Liver (tissue), 9 donors: Measurements from ENCODE around the gene TSHZ2. TPM values are rescaled to one million over a fixed set of nuclear protein-coding genes. Genes with fewer than 3 reads are reported as not detected.

Experiments used
- DNase-seq: peaks from one replicate; pipeline ENCODE4 v3.0.0-alpha.2; 2017; ENCODE audit warnings: low spot score
- H3K27ac ChIP-seq, 2 donors: one replicate each; pipeline ENCODE4 v1.7.0; 2013; ENCODE audit warnings: inconsistent platforms in 2 of 2, low read length in 2 of 2, control low read depth in 1 of 2, low read depth in 1 of 2, mild to moderate bottlenecking in 1 of 2
- H3K27me3 ChIP-seq, 4 donors: one replicate each; pipeline versions ENCODE4 v1.6.1 to v1.7.0; 2013; ENCODE audit warnings: low read length in 3 of 4, inconsistent platforms in 1 of 4, mild to moderate bottlenecking in 1 of 4, moderate library complexity in 1 of 4; ENCODE audit not compliant: control insufficient read depth in 4 of 4, insufficient read depth in 4 of 4
- H3K36me3 ChIP-seq, 4 donors: one replicate each; pipeline versions ENCODE4 v1.6.1 to v1.7.0; 2013; ENCODE audit warnings: low read length in 3 of 4, mild to moderate bottlenecking in 3 of 4, low read depth in 1 of 4, moderate library complexity in 1 of 4; ENCODE audit not compliant: control insufficient read depth in 4 of 4, insufficient read depth in 3 of 4
- H3K4me1 ChIP-seq, 4 donors: one replicate each; pipeline versions ENCODE4 v1.6.1 to v1.7.0; 2013; ENCODE audit warnings: low read length in 3 of 4, mild to moderate bottlenecking in 3 of 4, moderate library complexity in 1 of 4; ENCODE audit not compliant: control insufficient read depth in 4 of 4, insufficient read depth in 4 of 4
- H3K4me3 ChIP-seq, 3 donors: one replicate each; pipeline versions ENCODE4 v1.6.1 to v1.7.0; 2013; ENCODE audit warnings: low read length in 3 of 3, control low read depth in 1 of 3, low read depth in 1 of 3, mild to moderate bottlenecking in 1 of 3
- H3K9ac ChIP-seq, 2 donors: one replicate each; pipeline ENCODE4 v1.7.0; 2013; ENCODE audit warnings: low read length in 2 of 2, mild to moderate bottlenecking in 2 of 2, moderate library complexity in 2 of 2, control low read depth in 1 of 2, low read depth in 1 of 2
- H3K9me3 ChIP-seq, 4 donors: one replicate each; pipeline versions ENCODE4 v1.6.1 to v1.7.0; 2013; ENCODE audit warnings: low read length in 3 of 4; ENCODE audit not compliant: control insufficient read depth in 4 of 4
- CTCF ChIP-seq: fragments of 150-350 bp; IDR thresholded peaks from 2 replicates; pipeline ENCODE4 v1.5.1; 2017; ENCODE audit warnings: improper control_type of control experiment, low read depth, low read length; ENCODE audit not compliant: missing input control
- EGR1 ChIP-seq, 2 donors: IDR thresholded peaks; 2 replicates each; pipeline ENCODE4 v1.6.1; 2016 to 2018; ENCODE audit warnings: antibody characterized with exemption in 2 of 2, low read depth in 2 of 2
- FOXA1 ChIP-seq: IDR thresholded peaks from 2 replicates; pipeline ENCODE4 v1.6.1; 2016; ENCODE audit warnings: antibody characterized with exemption
- FOXA2 ChIP-seq: IDR thresholded peaks from 2 replicates; pipeline ENCODE4 v1.6.1; 2016; ENCODE audit warnings: antibody characterized with exemption
- GABPA ChIP-seq, 2 donors: IDR thresholded peaks in 1 of 2; conservative IDR thresholded peaks in 1 of 2; 2 replicates each; pipeline ENCODE4 v1.6.1; 2016; ENCODE audit warnings: antibody characterized with exemption in 2 of 2, mild to moderate bottlenecking in 1 of 2, moderate library complexity in 1 of 2
- HNF4A ChIP-seq, 2 donors: conservative IDR thresholded peaks; 2 replicates each; pipeline ENCODE4 v1.6.1; 2016; ENCODE audit warnings: antibody characterized with exemption in 2 of 2, mild to moderate bottlenecking in 2 of 2
- HNF4G ChIP-seq: IDR thresholded peaks from 2 replicates; pipeline ENCODE4 v1.6.1; 2016; ENCODE audit warnings: antibody characterized with exemption
- JUND ChIP-seq, 2 donors: IDR thresholded peaks; 2 replicates each; pipeline ENCODE4 v1.6.1; 2016; ENCODE audit warnings: antibody characterized with exemption in 2 of 2
- NR2F2 ChIP-seq: IDR thresholded peaks from 2 replicates; pipeline ENCODE4 v1.6.1; 2016; ENCODE audit warnings: antibody characterized with exemption
- RAD21 ChIP-seq, 2 donors: IDR thresholded peaks; 2 replicates each; pipeline ENCODE4 v1.6.1; 2016; ENCODE audit warnings: antibody characterized with exemption in 2 of 2, mild to moderate bottlenecking in 2 of 2
- REST ChIP-seq: IDR thresholded peaks from 2 replicates; pipeline ENCODE4 v1.6.1; 2016; ENCODE audit warnings: antibody characterized with exemption, mild to moderate bottlenecking
- RXRA ChIP-seq, 2 donors: IDR thresholded peaks; 2 replicates each; pipeline ENCODE4 v1.6.1; 2017 to 2018; ENCODE audit warnings: antibody characterized with exemption in 2 of 2, mild to moderate bottlenecking in 1 of 2
- SP1 ChIP-seq: IDR thresholded peaks from 2 replicates; pipeline ENCODE4 v1.6.1; 2018; ENCODE audit warnings: antibody characterized with exemption, mild to moderate bottlenecking
- TAF1 ChIP-seq: conservative IDR thresholded peaks from 2 replicates; pipeline ENCODE4 v1.6.1; 2016; ENCODE audit warnings: antibody characterized with exemption, mild to moderate bottlenecking
- YY1 ChIP-seq: IDR thresholded peaks from 2 replicates; pipeline ENCODE4 v1.6.1; 2016; ENCODE audit warnings: antibody characterized with exemption, mild to moderate bottlenecking
- WGBS: extraction: QIAGEN DNeasy Blood & Tissue Kit; methylation state at CpG from one replicate; pipeline ENCODE4 v1.1.7; 2013; 5-methylcytosine and 5-hydroxymethylcytosine counted together
- polyA plus RNA-seq, 2 donors: library from polyadenylated mRNA; stranded (reverse) in 1 of 2; unstranded in 1 of 2; fragments of 200-250 nt in 1 of 2; fragments of >200 nt in 1 of 2; fragmentation: Nextera tagmentation in 1 of 2; extraction: Ambion mirVana in 1 of 2; gene quantifications; one replicate each; pipeline versions ENCODE4 v1.2.1 to v1.2.3, GENCODE V29; 2013 to 2015
- total RNA-seq, 2 donors: library from RNA; depleted of rRNA; stranded (reverse); fragments of >200 nt; gene quantifications; one replicate each; pipeline ENCODE4 v1.2.3, GENCODE V29; 2014
- TF ChIP-seq, protein P1 (sequence below): IDR thresholded peaks from 2 replicates; pipeline ENCODE4 v1.6.1; 2016; ENCODE audit warnings: antibody characterized with exemption
- TF ChIP-seq, protein P2 (sequence below): IDR thresholded peaks from 2 replicates; pipeline ENCODE4 v1.6.1; 2016; ENCODE audit warnings: antibody characterized with exemption
- TF ChIP-seq, protein P3 (sequence below): IDR thresholded peaks from 2 replicates; pipeline ENCODE4 v1.6.1; 2016; ENCODE audit warnings: antibody characterized with exemption
- donor health status: healthy.
- donor health status: healthy.
- donor health status: healthy.
- donor health status: healthy.
- donor health status: healthy.

Gene TSHZ2
- total and polyA plus RNA-seq, 4 donors = 2.9 to 11.3 (median 7.8) TPM

DNA sequence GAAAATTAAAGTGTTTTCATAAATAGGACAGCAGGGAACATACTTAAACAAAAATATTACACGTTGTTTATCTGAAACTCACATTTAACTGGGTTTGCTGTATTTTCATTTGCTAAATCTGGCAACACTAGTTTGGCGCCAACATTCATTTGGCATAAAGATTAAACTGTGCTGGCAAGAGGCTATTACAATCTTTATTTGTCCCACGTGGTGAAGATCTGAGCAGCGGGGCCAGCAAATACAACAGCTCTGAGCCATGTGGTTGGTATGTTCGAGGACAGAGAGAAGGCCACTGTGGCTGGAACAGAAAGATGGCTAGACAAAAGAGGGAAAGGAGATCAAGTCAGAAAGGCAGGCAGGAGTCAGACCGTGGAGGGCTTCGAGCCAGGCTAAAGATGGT is 387.3 kb downstream of the TSHZ2 start:
- H3K4me1 ChIP-seq = no peaks in the 10 kb centered on the region
- H3K27me3 ChIP-seq = no peaks in the 10 kb centered on the region
- H3K9ac ChIP-seq = no peak overlapping the region
- no peak for DNase-seq
- WGBS = 83% methylated on average over 7 of the region's 7 CpGs
- no peaks in the 10 kb centered on the region for H3K36me3 ChIP-seq
- no peak for TF ChIP-seq REST
- TF ChIP-seq FOXA1 = no peak
- no peak for TF ChIP-seq EGR1 (IDR thresholded peaks at IDR 0.05; ENCODE audit: low read depth in 2 of 2)
- TF ChIP-seq, protein P1, sequence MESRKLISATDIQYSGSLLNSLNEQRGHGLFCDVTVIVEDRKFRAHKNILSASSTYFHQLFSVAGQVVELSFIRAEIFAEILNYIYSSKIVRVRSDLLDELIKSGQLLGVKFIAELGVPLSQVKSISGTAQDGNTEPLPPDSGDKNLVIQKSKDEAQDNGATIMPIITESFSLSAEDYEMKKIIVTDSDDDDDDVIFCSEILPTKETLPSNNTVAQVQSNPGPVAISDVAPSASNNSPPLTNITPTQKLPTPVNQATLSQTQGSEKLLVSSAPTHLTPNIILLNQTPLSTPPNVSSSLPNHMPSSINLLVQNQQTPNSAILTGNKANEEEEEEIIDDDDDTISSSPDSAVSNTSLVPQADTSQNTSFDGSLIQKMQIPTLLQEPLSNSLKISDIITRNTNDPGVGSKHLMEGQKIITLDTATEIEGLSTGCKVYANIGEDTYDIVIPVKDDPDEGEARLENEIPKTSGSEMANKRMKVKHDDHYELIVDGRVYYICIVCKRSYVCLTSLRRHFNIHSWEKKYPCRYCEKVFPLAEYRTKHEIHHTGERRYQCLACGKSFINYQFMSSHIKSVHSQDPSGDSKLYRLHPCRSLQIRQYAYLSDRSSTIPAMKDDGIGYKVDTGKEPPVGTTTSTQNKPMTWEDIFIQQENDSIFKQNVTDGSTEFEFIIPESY = no peak
- no peak for TF ChIP-seq NR2F2
- no peak for TF ChIP-seq JUND (IDR thresholded peaks at IDR 0.05)
- TF ChIP-seq, protein P2, sequence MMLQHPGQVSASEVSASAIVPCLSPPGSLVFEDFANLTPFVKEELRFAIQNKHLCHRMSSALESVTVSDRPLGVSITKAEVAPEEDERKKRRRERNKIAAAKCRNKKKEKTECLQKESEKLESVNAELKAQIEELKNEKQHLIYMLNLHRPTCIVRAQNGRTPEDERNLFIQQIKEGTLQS = no peak
- no peak for TF ChIP-seq GABPA (IDR thresholded peaks at IDR 0.05 in 1 of 2, conservative IDR thresholded peaks at IDR 0.05 in 1 of 2)
- TF ChIP-seq SP1 = no peak
- no peak for TF ChIP-seq RAD21 (IDR thresholded peaks at IDR 0.05)
- no peak for TF ChIP-seq RXRA (IDR thresholded peaks at IDR 0.05)
- TF ChIP-seq, protein P3, sequence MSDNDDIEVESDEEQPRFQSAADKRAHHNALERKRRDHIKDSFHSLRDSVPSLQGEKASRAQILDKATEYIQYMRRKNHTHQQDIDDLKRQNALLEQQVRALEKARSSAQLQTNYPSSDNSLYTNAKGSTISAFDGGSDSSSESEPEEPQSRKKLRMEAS = no peak
- TF ChIP-seq HNF4A (conservative IDR thresholded peaks at IDR 0.05) = no peak
- no peak for TF ChIP-seq YY1
- no peak for TF ChIP-seq TAF1
- TF ChIP-seq CTCF = no peak
- no peak for TF ChIP-seq HNF4G
- no peak for TF ChIP-seq FOXA2
- peaks cover 2 to 8% (median 3%) of the 10 kb centered on the region in 4 donors for H3K9me3 ChIP-seq
- H3K4me3 ChIP-seq = no peak overlapping the region
- H3K27ac ChIP-seq = no peak overlapping the region
